KMS-11 (cell line): ENCODE results near the gene CNTLN.

Experiments used
- H2AFZ ChIP-seq: fragments of 200-600 bp; sonication (generic); 2 replicates; pipeline ENCODE4 v1.6.1; 2016; ENCODE audit warnings: antibody characterized with exemption, mixed run types, low read depth
- H3K27ac ChIP-seq: fragments of 200-600 bp; sonication (generic); 2 replicates; pipeline ENCODE4 v1.6.1; 2016; ENCODE audit warnings: mild to moderate bottlenecking, mixed run types
- H3K27me3 ChIP-seq: fragments of 200-600 bp; sonication (generic); 2 replicates; pipeline ENCODE4 v1.6.1; 2017; ENCODE audit warnings: mild to moderate bottlenecking, low read depth, mixed run types, moderate library complexity; ENCODE audit not compliant: insufficient read depth
- H3K36me3 ChIP-seq: fragments of 200-600 bp; sonication (generic); 2 replicates; pipeline ENCODE4 v1.6.1; 2017; ENCODE audit warnings: mild to moderate bottlenecking, mixed run types; ENCODE audit not compliant: insufficient read depth
- H3K4me1 ChIP-seq: fragments of 200-600 bp; sonication (generic); 2 replicates; pipeline ENCODE4 v1.6.1; 2016; ENCODE audit warnings: mild to moderate bottlenecking, low read depth, mixed run types; ENCODE audit not compliant: poor library complexity, severe bottlenecking
- H3K4me2 ChIP-seq: fragments of 200-600 bp; sonication (generic); 2 replicates; pipeline ENCODE4 v1.7.0; 2016; ENCODE audit warnings: mild to moderate bottlenecking, mixed run types
- H3K4me3 ChIP-seq: fragments of 200-600 bp; sonication (generic); IDR thresholded peaks from 2 replicates; pipeline ENCODE4 v1.6.1; 2017; ENCODE audit warnings: low read depth, low read length, mixed read lengths; ENCODE audit not compliant: insufficient read depth
- H3K79me2 ChIP-seq: fragments of 200-600 bp; sonication (generic); 2 replicates; pipeline ENCODE4 v1.6.1; 2016; ENCODE audit warnings: low read depth, mixed run types; ENCODE audit not compliant: insufficient read depth
- H3K9ac ChIP-seq: fragments of 200-600 bp; sonication (generic); 2 replicates; pipeline ENCODE4 v1.6.1; 2016; ENCODE audit warnings: mild to moderate bottlenecking, mixed run types
- H4K20me1 ChIP-seq: fragments of 200-600 bp; sonication (generic); 2 replicates; pipeline ENCODE4 v1.6.1; 2016; ENCODE audit warnings: mild to moderate bottlenecking, mixed run types; ENCODE audit not compliant: insufficient read depth
- TF ChIP-seq, protein P1 (sequence below): fragments of 200-600 bp; sonication (generic); conservative IDR thresholded peaks from 2 replicates; pipeline ENCODE4 v1.6.1; 2017; ENCODE audit warnings: low read depth, mild to moderate bottlenecking, antibody characterized with exemption, low read length, moderate library complexity, mixed read lengths

CNTLN gene

DNA sequence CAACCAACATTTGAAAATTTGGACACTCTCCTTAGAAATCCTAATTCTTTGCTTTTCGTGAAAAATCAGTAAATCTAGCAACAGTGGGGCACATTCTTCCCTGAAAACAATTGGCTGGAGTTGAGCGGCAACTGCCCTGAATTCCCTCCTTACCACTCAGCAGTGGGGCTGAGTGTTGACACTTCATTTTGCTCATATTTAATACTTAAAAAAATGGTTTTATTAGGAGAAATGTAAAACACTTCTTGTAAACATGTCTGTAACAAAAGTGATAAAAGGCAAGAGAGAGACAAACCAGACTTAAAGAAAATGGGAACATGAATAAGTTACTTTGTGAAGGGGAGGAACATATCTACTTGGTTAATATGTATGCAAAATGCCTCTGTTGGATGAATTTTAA, 193.5 kb downstream of the CNTLN start:
- TF ChIP-seq, protein P1, sequence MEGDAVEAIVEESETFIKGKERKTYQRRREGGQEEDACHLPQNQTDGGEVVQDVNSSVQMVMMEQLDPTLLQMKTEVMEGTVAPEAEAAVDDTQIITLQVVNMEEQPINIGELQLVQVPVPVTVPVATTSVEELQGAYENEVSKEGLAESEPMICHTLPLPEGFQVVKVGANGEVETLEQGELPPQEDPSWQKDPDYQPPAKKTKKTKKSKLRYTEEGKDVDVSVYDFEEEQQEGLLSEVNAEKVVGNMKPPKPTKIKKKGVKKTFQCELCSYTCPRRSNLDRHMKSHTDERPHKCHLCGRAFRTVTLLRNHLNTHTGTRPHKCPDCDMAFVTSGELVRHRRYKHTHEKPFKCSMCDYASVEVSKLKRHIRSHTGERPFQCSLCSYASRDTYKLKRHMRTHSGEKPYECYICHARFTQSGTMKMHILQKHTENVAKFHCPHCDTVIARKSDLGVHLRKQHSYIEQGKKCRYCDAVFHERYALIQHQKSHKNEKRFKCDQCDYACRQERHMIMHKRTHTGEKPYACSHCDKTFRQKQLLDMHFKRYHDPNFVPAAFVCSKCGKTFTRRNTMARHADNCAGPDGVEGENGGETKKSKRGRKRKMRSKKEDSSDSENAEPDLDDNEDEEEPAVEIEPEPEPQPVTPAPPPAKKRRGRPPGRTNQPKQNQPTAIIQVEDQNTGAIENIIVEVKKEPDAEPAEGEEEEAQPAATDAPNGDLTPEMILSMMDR, result no peak
- Histone ChIP-seq H3K4me1 (no peaks in the 10 kb centered on the region), H3K4me3 (no peak overlapping the region), H3K36me3 (no peaks in the 10 kb centered on the region), H2AFZ (no peak overlapping the region), H3K79me2 (no peaks in the 10 kb centered on the region), H4K20me1 (no peaks in the 10 kb centered on the region), H3K4me2 (no peak overlapping the region), H3K27ac (no peak overlapping the region), H3K27me3 (no peaks in the 10 kb centered on the region), H3K9ac (no peak overlapping the region)

DNA sequence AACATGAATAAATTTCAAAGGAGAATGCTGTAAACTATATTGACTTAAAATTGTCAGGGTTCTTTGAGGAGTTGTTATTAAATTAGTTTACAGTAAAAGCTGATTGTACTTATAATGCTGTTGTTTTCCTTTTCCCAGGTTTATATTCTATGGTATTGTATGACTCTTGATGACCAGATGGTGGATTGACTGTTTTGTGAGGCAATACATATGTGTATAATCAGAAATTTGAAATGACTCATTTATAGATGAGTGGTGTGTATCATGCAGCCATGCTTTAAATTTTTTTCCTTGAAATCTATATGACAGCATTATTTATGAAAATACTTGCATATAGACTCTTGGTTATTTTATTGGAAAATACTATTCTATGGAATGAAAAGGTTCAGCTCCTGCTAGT, 195.3 kb downstream of the CNTLN start:
- TF ChIP-seq, protein P1, result no peak
- no peak overlapping the region for H3K4me3 ChIP-seq
- no peaks in the 10 kb centered on the region for H3K36me3 ChIP-seq
- H3K9ac ChIP-seq, result no peak overlapping the region
- no peaks in the 10 kb centered on the region for H3K4me1 ChIP-seq
- no peak overlapping the region for H3K4me2 ChIP-seq
- no peaks in the 10 kb centered on the region for H4K20me1 ChIP-seq
- no peak overlapping the region for H3K27ac ChIP-seq
- H2AFZ ChIP-seq, result no peak overlapping the region
- no peaks in the 10 kb centered on the region for H3K27me3 ChIP-seq
- H3K79me2 ChIP-seq, result no peaks in the 10 kb centered on the region

DNA sequence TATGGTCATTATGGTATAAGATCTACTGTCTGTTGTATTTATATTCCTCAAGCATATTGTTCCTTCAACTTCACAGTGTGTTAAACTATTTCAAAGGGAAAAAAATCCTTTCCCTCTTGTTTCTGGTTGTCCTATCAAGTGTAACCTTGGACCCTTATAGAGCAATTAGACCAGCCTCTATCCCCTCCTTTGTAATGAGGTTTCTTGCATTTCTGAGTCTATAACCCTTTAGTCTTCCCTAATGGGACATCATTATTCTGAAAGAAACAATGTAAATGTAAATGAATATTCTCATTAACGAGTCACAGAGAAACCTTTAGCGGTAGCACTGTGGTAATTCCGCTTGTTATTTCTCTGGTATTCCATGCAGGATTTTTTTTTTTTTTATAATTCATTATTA, 197.3 kb downstream of the CNTLN start:
- no peaks in the 10 kb centered on the region for H3K79me2 ChIP-seq
- H3K4me3 ChIP-seq, result no peak overlapping the region
- H3K27me3 ChIP-seq, result no peaks in the 10 kb centered on the region
- no peaks in the 10 kb centered on the region for H4K20me1 ChIP-seq
- H3K9ac ChIP-seq, result no peak overlapping the region
- H3K4me1 ChIP-seq, result no peaks in the 10 kb centered on the region
- H2AFZ ChIP-seq, result no peak overlapping the region
- no peaks in the 10 kb centered on the region for H3K36me3 ChIP-seq
- H3K4me2 ChIP-seq, result no peak overlapping the region
- H3K27ac ChIP-seq, result no peak overlapping the region
- TF ChIP-seq, protein P1, result no peak

DNA sequence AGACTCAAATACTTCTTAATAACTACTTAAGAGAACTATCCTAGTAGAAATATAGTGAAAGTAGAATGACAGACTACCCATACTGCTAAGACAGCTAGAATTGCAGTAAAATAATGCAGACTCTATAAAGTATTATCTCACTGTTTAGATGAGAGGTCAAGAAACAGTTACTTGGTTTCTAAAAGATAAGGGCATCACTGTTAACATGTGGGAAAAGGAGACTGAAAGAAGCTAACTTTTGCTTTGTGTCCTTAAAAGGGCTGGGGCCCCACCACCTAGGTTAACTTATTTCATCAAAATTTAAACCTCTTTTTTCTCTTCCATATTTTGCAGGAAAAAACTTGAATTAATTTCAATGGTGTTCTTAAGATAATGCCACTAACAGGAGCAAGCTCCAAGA, 204.3 kb downstream of the CNTLN start:
- no peaks in the 10 kb centered on the region for H4K20me1 ChIP-seq

More for the DNA sequence above, 204.3 kb downstream of the CNTLN start:
- Histone ChIP-seq H2AFZ (no peak overlapping the region), H3K27ac (no peak overlapping the region), H3K4me2 (no peak overlapping the region), H3K79me2 (no peaks in the 10 kb centered on the region), H3K4me3 (no peak overlapping the region), H3K4me1 (no peaks in the 10 kb centered on the region), H3K9ac (no peak overlapping the region), H3K27me3 (no peaks in the 10 kb centered on the region), H3K36me3 (no peaks in the 10 kb centered on the region)
- TF ChIP-seq, protein P1, result no peak
